PC-9 (cell line): Measurements from ENCODE around the gene PROSER3. TPM values are rescaled to one million over a fixed set of nuclear protein-coding genes. Genes with fewer than 3 reads are reported as not detected.

ENCODE experiments used
- BruUV-seq: library from RNA; stranded (reverse); fragments of 400-500 nt; replicated peaks from 2 replicates; lab custom pipeline; 2021; lab: Mats Ljungman, UMichigan
- CTCF ChIA-PET: fragments of 300-600 bp; sonication (Branson Sonifier 250); formaldehyde crosslinking; loops from one replicate; lab custom pipeline; 2022; ENCODE audit warnings: antibody characterized with exemption; lab: Charles Lee
- POLR2A ChIA-PET: fragments of 300-600 bp; sonication (Branson Sonifier 250); formaldehyde crosslinking; loops from one replicate; lab custom pipeline; 2022; ENCODE audit warnings: antibody characterized with exemption; ENCODE audit not compliant: unreplicated experiment; lab: Charles Lee
- DNase-seq, 2 experiments: peaks; one replicate each; pipeline versions ENCODE4 v3.0.0 to v3.0.0-alpha.2; 2015 to 2022; ENCODE audit warnings: mixed read lengths in 1 of 2
- H2AFZ ChIP-seq: fragments of 200-600 bp; sonication (generic); 2 replicates; pipeline ENCODE4 v1.8.1; 2017; ENCODE audit warnings: antibody characterized with exemption
- H3F3A ChIP-seq: fragments of 200-600 bp; sonication (generic); 2 replicates; pipeline ENCODE4 v1.8.1; 2017; ENCODE audit warnings: antibody characterized with exemption, mild to moderate bottlenecking, low read depth; ENCODE audit not compliant: insufficient read depth
- H3K27ac ChIP-seq: fragments of 200-600 bp; sonication (generic); 2 replicates; pipeline ENCODE4 v1.6.1; 2016; ENCODE audit warnings: mixed run types
- H3K27me3 ChIP-seq: fragments of 200-600 bp; sonication (generic); 2 replicates; pipeline ENCODE4 v1.6.1; 2016; ENCODE audit warnings: low read depth, mixed run types; ENCODE audit not compliant: insufficient read depth
- H3K36me3 ChIP-seq: fragments of 200-600 bp; sonication (generic); 2 replicates; pipeline ENCODE4 v1.6.1; 2016; ENCODE audit warnings: low read depth, mixed run types
- H3K4me1 ChIP-seq: fragments of 200-600 bp; sonication (generic); replicated peaks from 2 replicates; pipeline ENCODE4 v1.6.1; 2016; ENCODE audit warnings: mixed run types; ENCODE audit not compliant: insufficient read depth
- H3K4me2 ChIP-seq: fragments of 200-600 bp; sonication (generic); 2 replicates; pipeline ENCODE4 v1.6.1; 2017; ENCODE audit warnings: mixed run types
- H3K4me3 ChIP-seq: fragments of 200-600 bp; sonication (generic); 2 replicates; pipeline ENCODE4 v1.6.1; 2016; ENCODE audit warnings: mixed run types
- H3K79me2 ChIP-seq: fragments of 200-600 bp; sonication (generic); 2 replicates; pipeline ENCODE4 v1.6.1; 2017; ENCODE audit warnings: low read depth, mixed run types
- H3K9me2 ChIP-seq: fragments of 200-600 bp; sonication (generic); 2 replicates; pipeline ENCODE4 v1.8.1; 2017; ENCODE audit warnings: mild to moderate bottlenecking; ENCODE audit not compliant: insufficient read depth
- H3K9me3 ChIP-seq: fragments of 200-600 bp; sonication (generic); 2 replicates; pipeline ENCODE4 v1.8.1; 2016; ENCODE audit warnings: low read depth; ENCODE audit not compliant: insufficient read depth
- H4K20me1 ChIP-seq: fragments of 200-600 bp; sonication (generic); 2 replicates; pipeline ENCODE4 v1.8.1; 2017; ENCODE audit not compliant: insufficient read depth
- EZH2 ChIP-seq: fragments of 200-600 bp; sonication (generic); IDR thresholded peaks from 2 replicates; pipeline ENCODE4 v1.8.0; 2017; ENCODE audit warnings: antibody characterized with exemption, low read depth
- intact Hi-C: fragments of 100-400 bp; cut with micrococcal nuclease; formaldehyde crosslinking; loops from one replicate; pipeline ENCODE4 v1.10.0; 2022; ENCODE audit not compliant: unreplicated experiment
- total RNA-seq: library from RNA; stranded (reverse); gene quantifications from 2 replicates; pipeline ENCODE4 v1.2.3, GENCODE V29; 2021
- TF ChIP-seq, protein P1 (sequence below): fragments of 200-600 bp; sonication (generic); conservative IDR thresholded peaks from 2 replicates; pipeline ENCODE4 v1.6.1; 2017; ENCODE audit warnings: mixed run types, antibody characterized with exemption, mild to moderate bottlenecking, moderate library complexity

PROSER3 gene
- total RNA-seq, 1 experiment from 2014 or later: 52.2 TPM

DNA sequence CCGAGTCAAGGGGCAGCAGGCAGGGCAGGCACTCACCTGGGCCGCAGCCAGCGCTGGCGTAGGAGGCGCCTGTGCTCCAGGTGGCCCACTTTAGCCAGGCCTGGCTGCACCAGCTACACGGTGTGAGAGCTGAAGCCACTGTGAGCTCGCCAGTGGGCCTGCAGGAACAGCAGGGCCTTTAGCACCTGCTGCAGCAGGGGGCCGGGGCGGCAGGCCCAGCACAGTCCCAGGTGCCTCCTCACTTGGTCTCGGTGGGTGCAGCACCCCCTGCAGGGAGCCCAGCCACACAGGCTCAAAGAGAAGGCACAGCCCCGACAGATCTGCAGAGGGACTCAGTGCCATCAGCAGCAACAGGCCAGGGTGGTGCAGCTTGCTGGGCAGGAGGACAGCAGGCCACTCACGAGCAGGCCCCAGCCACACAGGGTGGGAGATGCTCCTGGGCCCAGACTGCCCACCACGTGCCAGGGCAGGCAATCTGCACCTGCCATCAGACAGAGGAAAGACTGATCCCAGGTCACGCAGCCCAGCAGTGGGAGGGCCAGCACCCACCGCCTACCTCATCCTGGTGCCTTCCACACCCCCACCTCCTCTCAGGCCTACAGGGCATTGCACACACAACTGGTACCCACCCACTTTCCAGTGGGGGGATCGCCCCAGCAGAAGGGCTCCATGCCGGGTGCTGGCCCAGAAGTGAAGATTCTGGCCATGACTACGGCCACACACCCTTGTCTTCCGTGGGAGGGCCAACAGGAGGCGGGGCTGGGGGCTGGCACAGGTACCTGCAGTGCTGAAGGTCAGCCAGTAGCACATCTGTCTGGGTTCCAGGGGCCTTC is 33.2 kb downstream of the PROSER3 start:
- H3K4me2 ChIP-seq: no peak overlapping the region
- no peaks in the 10 kb centered on the region for H3K4me1 ChIP-seq
- ChIA-PET CTCF (no interaction called here), POLR2A (no interaction called here)
- no peak for DNase-seq
- no peaks in the 10 kb centered on the region for H3F3A ChIP-seq
- H3K27ac ChIP-seq: no peak overlapping the region
- peaks cover 24% of the 10 kb centered on the region for H3K27me3 ChIP-seq
- no peak overlapping the region for H3K4me3 ChIP-seq
- no peaks in the 10 kb centered on the region for H3K9me3 ChIP-seq
- H3K9me2 ChIP-seq: no peaks in the 10 kb centered on the region
- intact Hi-C loops: no loop called here
- H3K36me3 ChIP-seq: no peaks in the 10 kb centered on the region
- H2AFZ ChIP-seq: no peak overlapping the region
- TF ChIP-seq EZH2: no peak
- TF ChIP-seq, protein P1, sequence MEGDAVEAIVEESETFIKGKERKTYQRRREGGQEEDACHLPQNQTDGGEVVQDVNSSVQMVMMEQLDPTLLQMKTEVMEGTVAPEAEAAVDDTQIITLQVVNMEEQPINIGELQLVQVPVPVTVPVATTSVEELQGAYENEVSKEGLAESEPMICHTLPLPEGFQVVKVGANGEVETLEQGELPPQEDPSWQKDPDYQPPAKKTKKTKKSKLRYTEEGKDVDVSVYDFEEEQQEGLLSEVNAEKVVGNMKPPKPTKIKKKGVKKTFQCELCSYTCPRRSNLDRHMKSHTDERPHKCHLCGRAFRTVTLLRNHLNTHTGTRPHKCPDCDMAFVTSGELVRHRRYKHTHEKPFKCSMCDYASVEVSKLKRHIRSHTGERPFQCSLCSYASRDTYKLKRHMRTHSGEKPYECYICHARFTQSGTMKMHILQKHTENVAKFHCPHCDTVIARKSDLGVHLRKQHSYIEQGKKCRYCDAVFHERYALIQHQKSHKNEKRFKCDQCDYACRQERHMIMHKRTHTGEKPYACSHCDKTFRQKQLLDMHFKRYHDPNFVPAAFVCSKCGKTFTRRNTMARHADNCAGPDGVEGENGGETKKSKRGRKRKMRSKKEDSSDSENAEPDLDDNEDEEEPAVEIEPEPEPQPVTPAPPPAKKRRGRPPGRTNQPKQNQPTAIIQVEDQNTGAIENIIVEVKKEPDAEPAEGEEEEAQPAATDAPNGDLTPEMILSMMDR: no peak
- H3K79me2 ChIP-seq: no peaks in the 10 kb centered on the region
- no peaks in the 10 kb centered on the region for H4K20me1 ChIP-seq
- no TSS peak for BruUV-seq

DNA sequence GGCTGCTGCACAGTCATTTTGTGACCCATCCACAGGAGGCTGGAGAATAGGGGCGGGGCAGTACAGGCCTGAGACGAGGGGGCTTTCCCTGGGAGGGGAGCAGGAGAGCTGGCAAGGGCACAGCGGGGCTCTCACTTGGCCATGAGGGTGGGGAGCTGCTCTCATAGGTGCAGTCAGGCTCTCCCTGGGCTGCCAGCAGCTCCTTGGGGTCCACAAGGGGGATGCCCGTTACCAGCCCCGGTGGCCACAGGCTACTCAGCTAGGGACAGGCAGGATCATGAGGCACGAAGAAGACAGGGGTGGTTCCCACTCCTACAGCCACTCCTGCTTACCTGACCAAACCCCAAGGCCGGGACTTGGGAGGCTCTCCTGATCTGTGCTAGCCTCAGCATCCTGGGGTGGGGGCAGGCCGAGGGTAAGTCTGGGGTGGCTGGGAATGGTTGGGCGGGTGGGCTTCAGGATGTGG is 33.9 kb downstream of the PROSER3 start:
- CTCF ChIA-PET: no interaction called here
- TF ChIP-seq, protein P1: no peak
- no peak for TF ChIP-seq EZH2
- no peaks in the 10 kb centered on the region for H3K79me2 ChIP-seq
- H3K4me3 ChIP-seq: no peak overlapping the region
- no peak overlapping the region for H3K4me2 ChIP-seq
- no peaks in the 10 kb centered on the region for H3F3A ChIP-seq
- no TSS peak for BruUV-seq
- no peak overlapping the region for H2AFZ ChIP-seq
- peaks cover 23% of the 10 kb centered on the region for H3K27me3 ChIP-seq
- no peaks in the 10 kb centered on the region for H3K36me3 ChIP-seq
- POLR2A ChIA-PET: no interaction called here
- no peaks in the 10 kb centered on the region for H3K4me1 ChIP-seq
- intact Hi-C loops: no loop called here
- no peak overlapping the region for H3K27ac ChIP-seq
- H4K20me1 ChIP-seq: no peaks in the 10 kb centered on the region
- DNase-seq: no peak
- H3K9me3 ChIP-seq: no peaks in the 10 kb centered on the region
- no peaks in the 10 kb centered on the region for H3K9me2 ChIP-seq

DNA sequence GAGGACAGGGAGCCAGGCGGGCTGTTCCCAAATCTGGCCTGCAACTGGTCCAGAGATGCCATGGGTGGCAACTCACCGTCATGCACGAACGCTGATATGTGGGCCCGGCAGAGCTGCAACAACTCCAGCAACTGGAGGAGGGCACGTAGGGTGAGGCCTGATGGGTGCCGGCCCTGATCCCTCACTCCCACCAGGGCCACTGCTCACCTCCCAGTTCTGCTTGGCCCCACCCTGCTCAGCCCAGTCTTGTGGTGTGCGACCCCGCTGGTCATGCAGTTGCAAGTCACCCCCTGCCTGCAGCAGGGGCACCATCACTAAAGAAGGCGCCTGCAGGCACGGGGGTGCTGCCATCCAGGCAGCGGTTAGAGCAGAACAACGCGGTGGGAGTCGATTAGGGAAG is 34.3 kb downstream of the PROSER3 start:
- no peak for DNase-seq
- intact Hi-C loops: no loop called here
- CTCF ChIA-PET: no interaction called here
- Histone ChIP-seq H3K27ac (no peak overlapping the region), H3K4me1 (no peaks in the 10 kb centered on the region), H3K4me3 (no peak overlapping the region), H3F3A (no peaks in the 10 kb centered on the region), H4K20me1 (no peaks in the 10 kb centered on the region), H3K79me2 (no peaks in the 10 kb centered on the region), H3K4me2 (no peak overlapping the region), H2AFZ (no peak overlapping the region), H3K36me3 (no peaks in the 10 kb centered on the region), H3K9me3 (no peaks in the 10 kb centered on the region), H3K27me3 (peaks cover 19% of the 10 kb centered on the region), H3K9me2 (no peaks in the 10 kb centered on the region)
- TF ChIP-seq, protein P1: no peak
- BruUV-seq: no TSS peak
- POLR2A ChIA-PET: no interaction called here
